RWPE2 (cell line): Measurements from ENCODE around the gene CDC42EP3.
A peak's percentile ranks its signal among the peaks of the same experiment; 100 is the strongest.

ENCODE experiments used
- ATAC-seq: fragments of 200-7000 bp; cut with Tn5 transposase; 3 replicates; pipeline ENCODE4 v1.9.1; 2021; ENCODE audit warnings: low read depth
- DNase-seq: peaks from one replicate; pipeline ENCODE4 v3.0.0-alpha.2; 2020; ENCODE audit warnings: low spot score
- H3K27ac ChIP-seq: fragments of 450-650 bp; 2 replicates; pipeline ENCODE4 v1.5.1; 2017; ENCODE audit warnings: mild to moderate bottlenecking; ENCODE audit not compliant: poor library complexity, severe bottlenecking
- H3K27me3 ChIP-seq: fragments of 250-450 bp; sonication (Bioruptor Pico); 2 replicates; pipeline ENCODE4 v1.5.1; 2021; ENCODE audit warnings: mild to moderate bottlenecking, moderate library complexity; ENCODE audit not compliant: insufficient read depth, poor library complexity, severe bottlenecking
- H3K36me3 ChIP-seq: fragments of 250-450 bp; sonication (Bioruptor Pico); 2 replicates; pipeline ENCODE4 v1.5.1; 2020; ENCODE audit warnings: low read depth, mild to moderate bottlenecking, moderate library complexity
- H3K4me1 ChIP-seq: fragments of 250-450 bp; sonication (Bioruptor Pico); 2 replicates; pipeline ENCODE4 v1.5.1; 2021; ENCODE audit warnings: mild to moderate bottlenecking, moderate library complexity; ENCODE audit not compliant: insufficient read depth, poor library complexity, severe bottlenecking
- H3K4me3 ChIP-seq: fragments of 250-450 bp; sonication (Bioruptor Pico); 2 replicates; pipeline ENCODE4 v1.5.1; 2021; ENCODE audit warnings: mild to moderate bottlenecking, moderate library complexity; ENCODE audit not compliant: severe bottlenecking
- H3K9me3 ChIP-seq: fragments of 250-450 bp; sonication (Bioruptor Pico); 2 replicates; pipeline ENCODE4 v1.5.1; 2021; ENCODE audit warnings: mild to moderate bottlenecking, moderate library complexity; ENCODE audit not compliant: severe bottlenecking
- CTCF ChIP-seq: fragments of 450-650 bp; IDR thresholded peaks from one replicate; pipeline ENCODE4 v1.5.1; 2017; ENCODE audit warnings: mild to moderate bottlenecking, moderate library complexity; ENCODE audit not compliant: poor library complexity, severe bottlenecking

Gene CDC42EP3

GRCh38 chr2:37629529-37629928 is 41.9 kb downstream of the CDC42EP3 start:
- DNase-seq (no peak), ATAC-seq (peak; percentile 57)
- no peak overlapping the region for H3K4me3 ChIP-seq
- no peak overlapping the region for H3K27ac ChIP-seq
- H3K9me3 ChIP-seq: no peaks in the 10 kb centered on the region
- peaks cover 19% of the 10 kb centered on the region for H3K4me1 ChIP-seq
- no peak for TF ChIP-seq CTCF
- H3K36me3 ChIP-seq: no peaks in the 10 kb centered on the region
- H3K27me3 ChIP-seq: no peaks in the 10 kb centered on the region

- DNase-seq (no peak), ATAC-seq (no peak)
- H3K36me3 ChIP-seq: no peaks in the 10 kb centered on the region
- no peak overlapping the region for H3K27ac ChIP-seq
- no peaks in the 10 kb centered on the region for H3K27me3 ChIP-seq
- peaks cover 28% of the 10 kb centered on the region for H3K4me1 ChIP-seq
- H3K9me3 ChIP-seq: no peaks in the 10 kb centered on the region
- H3K4me3 ChIP-seq: no peak overlapping the region
- TF ChIP-seq CTCF: no peak
Measured at GRCh38 chr2:37627710-37628109, 43.7 kb downstream of the CDC42EP3 start.

GRCh38 chr2:37625796-37626571 is 45.5 kb downstream of the CDC42EP3 start:
- Histone ChIP-seq H3K36me3 (no peaks in the 10 kb centered on the region), H3K9me3 (no peaks in the 10 kb centered on the region), H3K27ac (peak overlapping the region; percentile 80), H3K4me1 (peaks cover 28% of the 10 kb centered on the region), H3K4me3 (no peak overlapping the region), H3K27me3 (no peaks in the 10 kb centered on the region)
- TF ChIP-seq CTCF: no peak
- DNase-seq: no peak
- ATAC-seq: no peak

- TF ChIP-seq CTCF: no peak
- Histone ChIP-seq H3K27me3 (no peaks in the 10 kb centered on the region), H3K27ac (peak overlapping the region; percentile 80), H3K9me3 (no peaks in the 10 kb centered on the region), H3K4me1 (peaks cover 28% of the 10 kb centered on the region), H3K4me3 (no peak overlapping the region), H3K36me3 (no peaks in the 10 kb centered on the region)
- no peak for DNase-seq
- peak; percentile 81 for ATAC-seq
Measured at GRCh38 chr2:37625156-37625555, 46.3 kb downstream of the CDC42EP3 start.
